B cell (primary cell): ENCODE data around the gene TFDP1.

Source experiments
- EZH2 ChIP-seq: IDR thresholded peaks from 2 replicates; pipeline ENCODE4 v1.6.1; 2012; ENCODE audit warnings: borderline replicate concordance, low read depth, mild to moderate bottlenecking, moderate library complexity, low read length; ENCODE audit not compliant: insufficient read depth, poor library complexity, severe bottlenecking
- TF ChIP-seq, protein P1 (sequence below): fragments of 200-600 bp; IDR thresholded peaks from one replicate; pipeline ENCODE4 v1.8.0; 2022; ENCODE audit warnings: antibody characterized with exemption, mild to moderate bottlenecking

DNA sequence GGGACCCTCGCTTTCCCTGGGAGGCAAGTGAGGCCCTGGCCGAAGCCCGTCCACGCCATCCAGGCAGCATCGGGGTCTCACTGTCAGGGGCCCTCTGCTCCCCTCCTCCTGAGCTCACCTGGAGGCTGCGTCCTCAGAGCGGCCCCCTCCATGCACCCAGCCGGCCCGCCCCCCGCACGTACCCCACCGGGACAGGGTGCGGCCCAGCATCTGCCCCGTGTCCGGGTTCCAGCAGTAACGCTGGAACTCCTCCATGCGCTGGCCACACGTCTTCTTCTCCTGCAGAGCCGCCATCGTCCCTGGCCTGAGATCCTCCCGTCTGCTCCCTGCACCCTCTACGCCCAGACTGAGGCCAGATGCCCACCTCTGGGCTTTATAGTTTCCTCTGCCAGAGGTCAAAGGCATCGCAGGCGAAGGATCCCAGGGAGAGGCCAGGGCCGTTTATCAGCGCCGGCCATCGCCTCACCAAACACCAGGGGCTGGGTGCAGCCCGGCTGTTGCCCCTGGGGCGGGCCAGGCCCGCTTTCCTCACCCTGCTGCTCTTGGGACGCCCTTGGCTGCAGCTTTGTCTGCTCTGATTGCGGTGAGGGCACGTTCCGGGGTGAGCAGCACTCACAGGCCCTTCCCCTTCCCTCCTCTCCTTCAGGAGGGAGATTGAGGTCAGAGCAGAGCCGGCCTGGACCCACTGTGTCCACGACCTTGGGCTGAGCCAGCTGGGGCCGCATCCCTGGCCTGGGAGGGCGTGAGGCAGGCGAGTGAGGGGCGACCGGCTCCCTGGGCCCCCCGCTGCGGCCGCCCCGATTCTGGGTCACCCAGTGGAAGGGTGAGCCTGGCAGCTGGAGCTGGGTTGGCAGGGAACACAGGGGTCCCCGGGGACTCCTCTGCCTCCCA, 73.5 kb downstream of the TFDP1 start, which contains the start of gene ATP4B:
- TF ChIP-seq, protein P1, sequence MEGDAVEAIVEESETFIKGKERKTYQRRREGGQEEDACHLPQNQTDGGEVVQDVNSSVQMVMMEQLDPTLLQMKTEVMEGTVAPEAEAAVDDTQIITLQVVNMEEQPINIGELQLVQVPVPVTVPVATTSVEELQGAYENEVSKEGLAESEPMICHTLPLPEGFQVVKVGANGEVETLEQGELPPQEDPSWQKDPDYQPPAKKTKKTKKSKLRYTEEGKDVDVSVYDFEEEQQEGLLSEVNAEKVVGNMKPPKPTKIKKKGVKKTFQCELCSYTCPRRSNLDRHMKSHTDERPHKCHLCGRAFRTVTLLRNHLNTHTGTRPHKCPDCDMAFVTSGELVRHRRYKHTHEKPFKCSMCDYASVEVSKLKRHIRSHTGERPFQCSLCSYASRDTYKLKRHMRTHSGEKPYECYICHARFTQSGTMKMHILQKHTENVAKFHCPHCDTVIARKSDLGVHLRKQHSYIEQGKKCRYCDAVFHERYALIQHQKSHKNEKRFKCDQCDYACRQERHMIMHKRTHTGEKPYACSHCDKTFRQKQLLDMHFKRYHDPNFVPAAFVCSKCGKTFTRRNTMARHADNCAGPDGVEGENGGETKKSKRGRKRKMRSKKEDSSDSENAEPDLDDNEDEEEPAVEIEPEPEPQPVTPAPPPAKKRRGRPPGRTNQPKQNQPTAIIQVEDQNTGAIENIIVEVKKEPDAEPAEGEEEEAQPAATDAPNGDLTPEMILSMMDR = no peak
- TF ChIP-seq EZH2 = no peak
